ENCODE measurements around the gene PRDM16.

- TF ChIP-seq CTCF (IDR thresholded peaks at IDR 0.05; ENCODE audit: poor library complexity, severe bottlenecking) (no peak), TAF1 (IDR thresholded peaks at IDR 0.05; ENCODE audit: low read depth) (no peak), REST (IDR thresholded peaks at IDR 0.05; ENCODE audit: borderline replicate concordance) (no peak)
Observed at GRCh38 chr1:3312898-3313575, 244.0 kb downstream of the PRDM16 start.

Data from neural cell (in vitro differentiated cells).